ENCODE measurements around the gene NR2F1-AS1. TPM values are rescaled to one million over a fixed set of nuclear protein-coding genes. Genes with fewer than 3 reads are reported as not detected.

Gene NR2F1-AS1
- total and polyA plus RNA-seq, 3 donors from 2014 or later, result 15.6 to 24.8 (median 20.6) TPM

- no peaks in the 10 kb centered on the region for H3K27me3 ChIP-seq
- H3K9me3 ChIP-seq, result no peaks in the 10 kb centered on the region
Measured at GRCh38 chr5:93590493-93590892, 9.5 kb upstream of the NR2F1-AS1 start.

GRCh38 chr5:93589829-93590215, 8.8 kb upstream of the NR2F1-AS1 start:
- H3K27ac ChIP-seq, result no peak overlapping the region
- H3K9me3 ChIP-seq, result no peaks in the 10 kb centered on the region
- WGBS, 2 donors, result 55 to 83% methylated on average over 2 of the region's 2 CpGs
- H3K27me3 ChIP-seq, result no peaks in the 10 kb centered on the region
- H3K4me1 ChIP-seq, result no peaks in the 10 kb centered on the region
- intact Hi-C loops (cut with DNase I; ENCODE audit: low total_unique reads), result no loop called here
- no peak overlapping the region for H3K4me3 ChIP-seq
- H3K36me3 ChIP-seq (ENCODE audit: low read depth, missing control alignments), result no peaks in the 10 kb centered on the region
- TF ChIP-seq CTCF (IDR thresholded peaks at IDR 0.05), result no peak
- TF ChIP-seq POLR2A (IDR thresholded peaks at IDR 0.05), result no peak
- DNase-seq, result no peak

More at GRCh38 chr5:93590493-93590892, 9.5 kb upstream of the NR2F1-AS1 start:
- no peak for TF ChIP-seq CTCF (IDR thresholded peaks at IDR 0.05)
- no peak for TF ChIP-seq POLR2A (IDR thresholded peaks at IDR 0.05)
- Histone ChIP-seq H3K36me3 (ENCODE audit: low read depth, missing control alignments) (no peaks in the 10 kb centered on the region), H3K4me1 (no peaks in the 10 kb centered on the region), H3K4me3 (no peak overlapping the region), H3K27ac (no peak overlapping the region)
- 68 to 69% methylated on average over 3 of the region's 3 CpGs for WGBS, 2 donors
- intact Hi-C loops (cut with DNase I; ENCODE audit: low total_unique reads), result no loop called here
- DNase-seq, result no peak

- H3K4me3 ChIP-seq, result no peak overlapping the region
- TF ChIP-seq POLR2A (IDR thresholded peaks at IDR 0.05) (no peak), CTCF (IDR thresholded peaks at IDR 0.05) (no peak)
- no peaks in the 10 kb centered on the region for H3K9me3 ChIP-seq
- no peak for DNase-seq
- 64 to 67% methylated on average over 6 of the region's 6 CpGs for WGBS, 2 donors
- H3K27ac ChIP-seq, result no peak overlapping the region
- intact Hi-C loops (cut with DNase I; ENCODE audit: low total_unique reads), result no loop called here
- no peaks in the 10 kb centered on the region for H3K36me3 ChIP-seq (ENCODE audit: low read depth, missing control alignments)
- no peaks in the 10 kb centered on the region for H3K27me3 ChIP-seq
- no peaks in the 10 kb centered on the region for H3K4me1 ChIP-seq
Measured at GRCh38 chr5:93589152-93589828, 8.3 kb upstream of the NR2F1-AS1 start.

- intact Hi-C loops (cut with DNase I; ENCODE audit: low total_unique reads), result no loop called here
- Histone ChIP-seq H3K4me1 (no peaks in the 10 kb centered on the region), H3K9me3 (no peaks in the 10 kb centered on the region), H3K36me3 (ENCODE audit: low read depth, missing control alignments) (no peaks in the 10 kb centered on the region), H3K27me3 (no peaks in the 10 kb centered on the region), H3K4me3 (peak overlapping the region; percentile 27 to 29), H3K27ac (no peak overlapping the region)
- 44 to 45% methylated on average over 17 to 59 of the region's 78 CpGs for WGBS, 2 donors
- TF ChIP-seq POLR2A (IDR thresholded peaks at IDR 0.05) (no peak), CTCF (IDR thresholded peaks at IDR 0.05) (no peak)
- no peak for DNase-seq
Measured at GRCh38 chr5:93588352-93589151, 7.5 kb upstream of the NR2F1-AS1 start.
